GM12872 (cell line): ENCODE measurements around the gene LRRC7.

Source experiments
- CTCF ChIP-seq: IDR thresholded peaks from 3 replicates; pipeline ENCODE4 v1.5.1; 2011; ENCODE audit warnings: low read depth, mild to moderate bottlenecking, low read length, moderate library complexity; ENCODE audit not compliant: insufficient read depth

LRRC7 gene

DNA sequence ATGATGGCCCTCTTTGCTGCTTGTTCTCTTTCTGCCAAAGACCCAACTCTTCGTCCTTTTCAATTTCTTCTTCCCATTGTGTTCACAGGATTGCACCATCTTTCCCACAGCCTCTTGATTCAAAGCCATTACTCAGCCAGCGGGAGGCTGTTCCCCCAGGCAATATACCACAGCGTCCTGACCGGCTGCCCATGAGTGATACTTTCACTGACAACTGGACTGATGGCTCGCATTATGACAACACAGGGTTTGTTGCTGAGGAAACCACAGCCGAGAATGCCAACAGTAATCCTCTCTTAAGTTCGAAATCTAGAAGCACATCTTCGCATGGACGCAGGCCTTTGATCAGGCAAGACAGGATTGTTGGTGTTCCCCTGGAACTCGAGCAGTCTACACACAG is 470.3 kb downstream of the LRRC7 start:
- no peak for TF ChIP-seq CTCF

DNA sequence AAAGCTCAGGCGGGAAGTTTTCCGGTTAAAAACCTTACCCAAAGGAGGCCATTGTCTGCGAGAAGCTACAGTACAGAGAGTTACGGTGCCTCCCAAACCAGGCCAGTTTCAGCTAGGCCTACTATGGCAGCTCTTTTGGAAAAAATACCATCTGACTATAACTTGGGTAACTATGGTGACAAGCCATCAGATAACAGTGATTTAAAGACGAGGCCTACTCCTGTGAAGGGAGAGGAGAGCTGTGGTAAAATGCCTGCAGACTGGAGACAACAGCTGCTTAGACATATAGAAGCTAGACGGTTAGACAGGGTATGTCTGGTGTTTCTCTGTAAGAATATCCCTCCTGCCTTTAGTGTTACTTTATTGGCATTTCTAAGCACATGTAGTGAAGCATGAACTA is 471.8 kb downstream of the LRRC7 start:
- no peak for TF ChIP-seq CTCF

- no peak for TF ChIP-seq CTCF
Observed at GRCh38 chr1:70041317-70042045, 473.8 kb downstream of the LRRC7 start.

- TF ChIP-seq CTCF = no peak
Observed at GRCh38 chr1:70042090-70042731, 474.5 kb downstream of the LRRC7 start.

GRCh38 chr1:70043804-70044203 is 476.1 kb downstream of the LRRC7 start:
- no peak for TF ChIP-seq CTCF

DNA sequence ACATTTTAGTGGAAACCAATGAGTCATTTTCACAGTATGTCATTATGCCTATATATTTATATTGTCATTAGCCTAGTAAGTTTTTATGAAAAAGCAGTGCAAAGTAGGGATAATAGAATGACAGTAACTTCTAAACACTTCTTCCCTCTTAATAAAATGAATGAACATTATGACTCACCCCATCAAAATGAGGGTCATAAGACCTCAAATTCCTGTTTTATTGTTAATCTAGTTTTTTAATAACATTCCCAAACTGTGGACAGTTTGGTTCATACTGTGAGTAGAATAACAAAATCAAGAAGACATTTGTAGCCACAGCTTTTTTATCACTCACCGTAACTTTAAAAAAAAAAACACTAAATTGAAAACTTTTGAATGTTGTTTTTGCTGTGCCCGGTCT is 477.1 kb downstream of the LRRC7 start:
- no peak for TF ChIP-seq CTCF

GRCh38 chr1:70048336-70049094 is 480.8 kb downstream of the LRRC7 start:
- TF ChIP-seq CTCF = no peak
